H9 (cell line): Measurements from ENCODE around the gene FMN1. TPM values are rescaled to one million over a fixed set of nuclear protein-coding genes. Genes with fewer than 3 reads are reported as not detected.

ENCODE experiments used
- DNase-seq: peaks from one replicate; pipeline ENCODE4 v3.0.0-alpha.2; 2017
- H2AFZ ChIP-seq: one replicate; pipeline ENCODE4 v1.6.1; 2013; ENCODE audit warnings: mild to moderate bottlenecking, low read length, control low read depth, moderate library complexity
- H2AK5ac ChIP-seq: 2 replicates; pipeline ENCODE4 v1.6.1; 2013; ENCODE audit warnings: low read length, control low read depth, mixed read lengths; ENCODE audit not compliant: insufficient read length
- H2BK120ac ChIP-seq: one replicate; pipeline ENCODE4 v1.6.1; 2013; ENCODE audit warnings: low read depth, mild to moderate bottlenecking, low read length, control low read depth, inconsistent platforms; ENCODE audit not compliant: poor library complexity, severe bottlenecking
- H2BK12ac ChIP-seq: 2 replicates; pipeline ENCODE4 v1.6.1; 2013; ENCODE audit warnings: low read length, control low read depth, mixed read lengths, low read depth; ENCODE audit not compliant: insufficient read length
- H2BK15ac ChIP-seq: 2 replicates; pipeline ENCODE4 v1.6.1; 2013; ENCODE audit warnings: low read depth, low read length, control low read depth
- H2BK20ac ChIP-seq: one replicate; pipeline ENCODE4 v1.6.1; 2013; ENCODE audit warnings: low read depth, mild to moderate bottlenecking, low read length, control low read depth, inconsistent platforms; ENCODE audit not compliant: poor library complexity, severe bottlenecking
- H2BK5ac ChIP-seq: 2 replicates; pipeline ENCODE4 v1.6.1; 2013; ENCODE audit warnings: low read length, control low read depth, mixed read lengths; ENCODE audit not compliant: insufficient read length
- H3K14ac ChIP-seq: 2 replicates; pipeline ENCODE4 v1.6.1; 2013; ENCODE audit warnings: low read length, control low read depth; ENCODE audit not compliant: insufficient read depth
- H3K18ac ChIP-seq: 2 replicates; pipeline ENCODE4 v1.6.1; 2013; ENCODE audit warnings: low read depth, mild to moderate bottlenecking, mixed read lengths, low read length, control low read depth; ENCODE audit not compliant: insufficient read length
- H3K23ac ChIP-seq: 2 replicates; pipeline ENCODE4 v1.6.1; 2013; ENCODE audit warnings: low read length, control low read depth, mixed read lengths, low read depth; ENCODE audit not compliant: insufficient read length
- H3K23me2 ChIP-seq: 2 replicates; pipeline ENCODE4 v1.6.1; 2013; ENCODE audit warnings: low read depth, mild to moderate bottlenecking, mixed read lengths, low read length, control low read depth; ENCODE audit not compliant: insufficient read length, poor library complexity, severe bottlenecking
- H3K27ac ChIP-seq: 2 replicates; pipeline ENCODE4 v1.5.1; 2013; ENCODE audit warnings: low read length, control low read depth, mixed read lengths, low read depth; ENCODE audit not compliant: insufficient read length
- H3K27me3 ChIP-seq: 2 replicates; pipeline ENCODE4 v1.6.1; 2013; ENCODE audit warnings: low read length, control low read depth, inconsistent platforms; ENCODE audit not compliant: insufficient read depth
- H3K4ac ChIP-seq: 2 replicates; pipeline ENCODE4 v1.6.1; 2013; ENCODE audit warnings: low read depth, mild to moderate bottlenecking, control low read depth, inconsistent platforms, low read length, moderate library complexity
- H3K4me1 ChIP-seq: 2 replicates; pipeline ENCODE4 v1.6.1; 2013; ENCODE audit warnings: low read length, control low read depth, inconsistent platforms; ENCODE audit not compliant: insufficient read depth
- H3K4me2 ChIP-seq: 2 replicates; pipeline ENCODE4 v1.6.1; 2013; ENCODE audit warnings: low read length, control low read depth, mixed read lengths; ENCODE audit not compliant: insufficient read length, insufficient read depth
- H3K56ac ChIP-seq: 2 replicates; pipeline ENCODE4 v1.6.1; 2013; ENCODE audit warnings: low read depth, mild to moderate bottlenecking, mixed read lengths, low read length, control low read depth; ENCODE audit not compliant: insufficient read length
- H3K79me1 ChIP-seq: 2 replicates; pipeline ENCODE4 v1.6.1; 2013; ENCODE audit warnings: low read depth, mild to moderate bottlenecking, moderate library complexity, low read length, control low read depth, inconsistent platforms; ENCODE audit not compliant: insufficient read depth, poor library complexity, severe bottlenecking
- H3K79me2 ChIP-seq: 2 replicates; pipeline ENCODE4 v1.6.1; 2013; ENCODE audit warnings: low read length, control low read depth, inconsistent platforms; ENCODE audit not compliant: insufficient read depth
- H3K9ac ChIP-seq: 2 replicates; pipeline ENCODE4 v1.6.1; 2013; ENCODE audit warnings: low read length, control low read depth, mixed read lengths; ENCODE audit not compliant: insufficient read length; ENCODE audit errors: extremely low read depth
- H3K9me3 ChIP-seq: one replicate; pipeline ENCODE4 v1.6.1; 2013; ENCODE audit warnings: low read depth, low read length, inconsistent platforms; ENCODE audit not compliant: control insufficient read depth
- H3T11ph ChIP-seq: one replicate; pipeline ENCODE4 v1.6.1; 2013; ENCODE audit warnings: mild to moderate bottlenecking, low read length, control low read depth, inconsistent platforms
- H4K20me1 ChIP-seq: one replicate; pipeline ENCODE4 v1.6.1; 2013; ENCODE audit not compliant: control insufficient read depth, insufficient read length, insufficient read depth
- H4K5ac ChIP-seq: 2 replicates; pipeline ENCODE4 v1.6.1; 2013; ENCODE audit warnings: low read depth, mild to moderate bottlenecking, mixed read lengths, low read length, control low read depth; ENCODE audit not compliant: insufficient read length
- H4K8ac ChIP-seq: replicated peaks from 2 replicates; pipeline ENCODE4 v1.6.1; 2013; ENCODE audit warnings: low read length, control low read depth, mixed read lengths, low read depth; ENCODE audit not compliant: insufficient read length
- H4K91ac ChIP-seq: 2 replicates; pipeline ENCODE4 v1.6.1; 2013; ENCODE audit warnings: low read depth, mild to moderate bottlenecking, moderate library complexity, mixed read lengths, low read length, control low read depth; ENCODE audit not compliant: insufficient read length
- H3K27ac Mint-ChIP-seq, 3 experiments: 2 replicates in 2 of 3; 3 replicates in 1 of 3; pipeline ENCODE4 v1.8.0; 2020 to 2021; ENCODE audit warnings: mixed read lengths in 3 of 3, mild to moderate bottlenecking in 1 of 3, moderate library complexity in 1 of 3
- H3K27me3 Mint-ChIP-seq: 2 replicates; pipeline ENCODE4 v1.8.0; 2021; ENCODE audit warnings: low read depth, mild to moderate bottlenecking, moderate library complexity, mixed read lengths
- H3K36me3 Mint-ChIP-seq, 3 experiments: 2 replicates in 2 of 3; 3 replicates in 1 of 3; pipeline ENCODE4 v1.8.0; 2020 to 2021; ENCODE audit warnings: low read depth in 3 of 3, mixed read lengths in 3 of 3; ENCODE audit not compliant: insufficient read depth in 1 of 3
- H3K4me1 Mint-ChIP-seq, 2 experiments: 2 replicates each; pipeline ENCODE4 v1.8.0; 2020; ENCODE audit warnings: mixed read lengths in 2 of 2
- H3K4me3 Mint-ChIP-seq, 2 experiments: 2 replicates in 1 of 2; 3 replicates in 1 of 2; pipeline ENCODE4 v1.8.0; 2020 to 2021; ENCODE audit warnings: mild to moderate bottlenecking in 2 of 2, mixed read lengths in 2 of 2, moderate library complexity in 1 of 2
- H3K9me3 Mint-ChIP-seq, 2 experiments: 2 replicates in 1 of 2; 3 replicates in 1 of 2; pipeline ENCODE4 v1.8.0; 2020; ENCODE audit warnings: mild to moderate bottlenecking in 2 of 2, mixed read lengths in 2 of 2, moderate library complexity in 1 of 2
- CTCF ChIP-seq: fragments of 200-600 bp; sonication (generic); conservative IDR thresholded peaks from 3 replicates; pipeline ENCODE4 v1.8.0; 2021; ENCODE audit warnings: antibody characterized with exemption, mild to moderate bottlenecking
- WGBS: extraction: QIAGEN DNeasy Blood & Tissue Kit; methylation state at CpG from one replicate; pipeline ENCODE4 v1.1.7; 2013; ENCODE audit warnings: missing lambda C conversion rate, low lambda C conversion rate, mixed read lengths; ENCODE audit not compliant: insufficient read length; ENCODE audit errors: extremely low coverage; 5-methylcytosine and 5-hydroxymethylcytosine counted together
- total RNA-seq: library from RNA; stranded (reverse); gene quantifications from 2 replicates; pipeline ENCODE4 v1.2.1, GENCODE V29; 2021

Gene FMN1
- total RNA-seq, 1 experiment from 2014 or later, result 1.9 TPM

GRCh38 chr15:32869776-32870175, 324.7 kb downstream of the FMN1 start:
- Histone ChIP-seq H3K4ac (no peak overlapping the region), H3K79me1 (no peaks in the 10 kb centered on the region), H3K27me3 (no peaks in the 10 kb centered on the region), H3K79me2 (no peaks in the 10 kb centered on the region), H3K4me1 (no peaks in the 10 kb centered on the region; the same call in 1 of the 2 replicates), H3K14ac (no peak overlapping the region), H2BK15ac (no peak overlapping the region), H2AFZ (no peak overlapping the region), H3K9ac (no peak overlapping the region), H2BK12ac (no peak overlapping the region), H3K23ac (no peak overlapping the region), H2BK20ac (no peak overlapping the region), H3K4me2 (no peak overlapping the region), H3K9me3 (no peaks in the 10 kb centered on the region), H3K56ac (no peak overlapping the region), H2AK5ac (no peak overlapping the region), H3T11ph (no peak overlapping the region), H4K20me1 (no peaks in the 10 kb centered on the region), H3K18ac (no peak overlapping the region), H2BK120ac (no peak overlapping the region), H4K5ac (no peak overlapping the region), H2BK5ac (no peak overlapping the region), H4K91ac (no peak overlapping the region), H3K23me2 (no peaks in the 10 kb centered on the region), H4K8ac (no peak overlapping the region), H3K27ac (no peak overlapping the region)
- peaks cover 9% of the 10 kb centered on the region in 2 experiments for H3K4me1 Mint-ChIP-seq
- TF ChIP-seq CTCF, result no peak
- no peaks in the 10 kb centered on the region for H3K9me3 Mint-ChIP-seq
- WGBS, result no CpG with 5 or more reads among the region's 4 CpGs
- DNase-seq, result no peak
- H3K36me3 Mint-ChIP-seq, result no peaks in the 10 kb centered on the region
- H3K4me3 Mint-ChIP-seq, result no peak overlapping the region
- no peak overlapping the region for H3K27ac Mint-ChIP-seq
- no peaks in the 10 kb centered on the region for H3K27me3 Mint-ChIP-seq
